Neutrophil (primary cell): ENCODE data around the gene SDR39U1.
A peak's percentile ranks its signal among the peaks of the same experiment; 100 is the strongest.

Experiments used
- H3K27ac ChIP-seq: fragments of 200-600 bp; sonication (generic); 2 replicates; pipeline ENCODE4 v1.5.1; 2016; ENCODE audit warnings: mild to moderate bottlenecking, moderate library complexity
- H3K27me3 ChIP-seq: fragments of 200-600 bp; sonication (generic); 2 replicates; pipeline ENCODE4 v1.6.0; 2016; ENCODE audit warnings: mild to moderate bottlenecking
- H3K36me3 ChIP-seq: fragments of 200-600 bp; sonication (generic); 2 replicates; pipeline ENCODE4 v1.5.1; 2017
- H3K4me1 ChIP-seq, 2 experiments: fragments of 200-600 bp in 1 of 2; sonication (generic) in 1 of 2; 1 replicate in 1 of 2; 2 replicates in 1 of 2; pipeline versions ENCODE4 v1.5.1 to v1.6.1; 2013 to 2016; ENCODE audit warnings: low read depth in 1 of 2, low read length in 1 of 2, mild to moderate bottlenecking in 1 of 2, moderate library complexity in 1 of 2; ENCODE audit not compliant: control insufficient read depth in 1 of 2, insufficient read depth in 1 of 2
- H3K4me3 ChIP-seq, 2 experiments: fragments of 200-600 bp in 1 of 2; sonication (generic) in 1 of 2; 1 replicate in 1 of 2; 2 replicates in 1 of 2; pipeline ENCODE4 v1.5.1; 2013 to 2016; ENCODE audit warnings: low read depth in 1 of 2, low read length in 1 of 2, mild to moderate bottlenecking in 1 of 2, moderate library complexity in 1 of 2
- H3K9me3 ChIP-seq: fragments of 200-600 bp; sonication (generic); 2 replicates; pipeline ENCODE4 v1.5.1; 2016
- TF ChIP-seq, protein P1 (sequence below): fragments of 200-600 bp; sonication (generic); IDR thresholded peaks from 2 replicates; pipeline ENCODE4 v1.5.1; 2016; ENCODE audit warnings: antibody characterized with exemption

SDR39U1 gene

GRCh38 chr14:24435998-24436354, 6.6 kb downstream of the SDR39U1 start:
- TF ChIP-seq, protein P1, sequence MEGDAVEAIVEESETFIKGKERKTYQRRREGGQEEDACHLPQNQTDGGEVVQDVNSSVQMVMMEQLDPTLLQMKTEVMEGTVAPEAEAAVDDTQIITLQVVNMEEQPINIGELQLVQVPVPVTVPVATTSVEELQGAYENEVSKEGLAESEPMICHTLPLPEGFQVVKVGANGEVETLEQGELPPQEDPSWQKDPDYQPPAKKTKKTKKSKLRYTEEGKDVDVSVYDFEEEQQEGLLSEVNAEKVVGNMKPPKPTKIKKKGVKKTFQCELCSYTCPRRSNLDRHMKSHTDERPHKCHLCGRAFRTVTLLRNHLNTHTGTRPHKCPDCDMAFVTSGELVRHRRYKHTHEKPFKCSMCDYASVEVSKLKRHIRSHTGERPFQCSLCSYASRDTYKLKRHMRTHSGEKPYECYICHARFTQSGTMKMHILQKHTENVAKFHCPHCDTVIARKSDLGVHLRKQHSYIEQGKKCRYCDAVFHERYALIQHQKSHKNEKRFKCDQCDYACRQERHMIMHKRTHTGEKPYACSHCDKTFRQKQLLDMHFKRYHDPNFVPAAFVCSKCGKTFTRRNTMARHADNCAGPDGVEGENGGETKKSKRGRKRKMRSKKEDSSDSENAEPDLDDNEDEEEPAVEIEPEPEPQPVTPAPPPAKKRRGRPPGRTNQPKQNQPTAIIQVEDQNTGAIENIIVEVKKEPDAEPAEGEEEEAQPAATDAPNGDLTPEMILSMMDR: no peak
- Histone ChIP-seq H3K9me3 (no peaks in the 10 kb centered on the region), H3K4me1 (peaks cover 30 to 34% of the 10 kb centered on the region in 2 experiments), H3K27me3 (no peaks in the 10 kb centered on the region), H3K36me3 (peaks cover 93% of the 10 kb centered on the region), H3K27ac (peak overlapping the region; percentile 50), H3K4me3 (no peak overlapping the region)

GRCh38 chr14:24435192-24435810, 7.3 kb downstream of the SDR39U1 start:
- Histone ChIP-seq H3K36me3 (peaks cover 88% of the 10 kb centered on the region), H3K9me3 (no peaks in the 10 kb centered on the region), H3K4me3 (no peak overlapping the region), H3K27ac (no peak overlapping the region), H3K4me1 (peaks cover 37 to 41% of the 10 kb centered on the region in 2 experiments), H3K27me3 (no peaks in the 10 kb centered on the region)
- TF ChIP-seq, protein P1: no peak

- Histone ChIP-seq H3K9me3 (no peaks in the 10 kb centered on the region), H3K36me3 (peaks cover 82% of the 10 kb centered on the region), H3K4me1 (peaks cover 38 to 43% of the 10 kb centered on the region in 2 experiments), H3K27me3 (no peaks in the 10 kb centered on the region), H3K4me3 (no peak overlapping the region), H3K27ac (no peak overlapping the region)
- TF ChIP-seq, protein P1: no peak
Observed at GRCh38 chr14:24434676-24435075, 7.9 kb downstream of the SDR39U1 start.

DNA sequence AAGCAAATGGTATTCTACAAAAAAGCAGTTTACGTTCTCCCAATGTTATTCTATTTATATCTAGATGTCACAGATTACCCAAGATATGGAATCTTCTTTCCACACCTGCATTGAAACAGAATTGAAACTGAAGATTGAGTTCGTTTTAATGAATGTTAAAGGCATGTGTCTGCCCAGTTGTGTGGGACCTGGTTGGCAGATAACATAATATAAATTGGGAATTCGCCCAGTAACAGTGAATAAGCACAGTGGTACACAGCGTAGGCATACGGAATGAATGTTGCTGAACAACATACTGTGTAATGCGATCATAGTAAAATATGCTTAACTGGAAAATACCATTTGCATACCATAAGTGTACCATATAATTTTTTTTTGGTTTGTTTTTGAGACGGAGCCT, 8.5 kb downstream of the SDR39U1 start:
- TF ChIP-seq, protein P1: no peak
- Histone ChIP-seq H3K9me3 (no peaks in the 10 kb centered on the region), H3K4me3 (no peak overlapping the region), H3K27ac (no peak overlapping the region), H3K27me3 (no peaks in the 10 kb centered on the region), H3K36me3 (peaks cover 76% of the 10 kb centered on the region), H3K4me1 (peaks cover 42 to 50% of the 10 kb centered on the region in 2 experiments)

DNA sequence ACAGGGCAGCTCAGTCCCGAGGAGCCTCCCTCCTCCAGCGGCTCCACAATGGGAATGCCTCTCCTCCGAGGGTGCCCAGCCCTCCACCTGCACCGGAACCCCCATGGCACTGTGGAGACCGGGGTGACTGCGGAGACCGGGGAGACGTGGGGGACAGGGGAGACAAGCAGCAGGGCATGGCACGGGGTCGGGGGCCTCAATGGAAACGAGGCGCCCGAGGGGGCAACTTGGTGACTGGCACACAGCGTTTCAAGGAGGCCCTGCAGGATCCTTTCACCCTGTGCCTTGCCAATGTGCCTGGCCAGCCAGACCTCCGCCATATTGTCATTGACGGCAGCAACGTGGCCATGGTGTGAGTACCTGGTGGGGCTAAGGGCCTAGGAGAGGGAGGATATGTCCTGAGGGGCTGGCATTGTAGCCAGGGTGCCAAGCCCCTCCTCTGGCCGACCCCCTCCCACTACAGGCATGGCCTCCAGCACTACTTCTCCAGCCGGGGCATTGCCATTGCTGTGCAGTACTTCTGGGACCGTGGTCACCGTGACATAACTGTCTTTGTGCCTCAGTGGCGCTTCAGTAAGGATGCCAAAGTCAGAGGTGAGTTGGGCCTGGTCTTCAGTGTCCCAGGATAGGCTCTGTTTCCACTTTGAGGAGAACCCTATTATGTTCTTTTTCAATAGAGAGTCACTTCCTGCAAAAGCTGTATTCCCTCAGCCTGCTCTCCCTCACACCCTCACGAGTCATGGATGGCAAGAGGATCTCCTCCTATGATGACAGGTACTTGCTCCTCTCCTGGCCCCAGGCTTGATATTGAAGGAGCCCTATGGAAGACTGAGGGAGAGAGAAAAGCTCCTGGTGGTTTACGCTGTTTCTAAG, 10.1 kb downstream of the SDR39U1 start:
- TF ChIP-seq, protein P1: no peak
- Histone ChIP-seq H3K27me3 (no peaks in the 10 kb centered on the region), H3K4me1 (peaks cover 46 to 55% of the 10 kb centered on the region in 2 experiments), H3K27ac (peak overlapping the region; percentile 99), H3K36me3 (peaks cover 62% of the 10 kb centered on the region), H3K4me3 (peak overlapping the region in 1 of 2 experiments; percentile 84), H3K9me3 (no peaks in the 10 kb centered on the region)
